GM19240 (cell line): Measurements from ENCODE around the gene SPRYD3.
A peak's percentile ranks its signal among the peaks of the same experiment; 100 is the strongest.
"Not testable (repeated sequence)": the region's sequence is repeated elsewhere in the genome, so short reads cannot be mapped to it uniquely, and the experiment has no call there.

Experiments used
- DNase-seq: peaks from one replicate; pipeline ENCODE4 v3.0.0; 2011; ENCODE audit warnings: low spot score; ENCODE audit not compliant: insufficient read length

SPRYD3 gene

DNA sequence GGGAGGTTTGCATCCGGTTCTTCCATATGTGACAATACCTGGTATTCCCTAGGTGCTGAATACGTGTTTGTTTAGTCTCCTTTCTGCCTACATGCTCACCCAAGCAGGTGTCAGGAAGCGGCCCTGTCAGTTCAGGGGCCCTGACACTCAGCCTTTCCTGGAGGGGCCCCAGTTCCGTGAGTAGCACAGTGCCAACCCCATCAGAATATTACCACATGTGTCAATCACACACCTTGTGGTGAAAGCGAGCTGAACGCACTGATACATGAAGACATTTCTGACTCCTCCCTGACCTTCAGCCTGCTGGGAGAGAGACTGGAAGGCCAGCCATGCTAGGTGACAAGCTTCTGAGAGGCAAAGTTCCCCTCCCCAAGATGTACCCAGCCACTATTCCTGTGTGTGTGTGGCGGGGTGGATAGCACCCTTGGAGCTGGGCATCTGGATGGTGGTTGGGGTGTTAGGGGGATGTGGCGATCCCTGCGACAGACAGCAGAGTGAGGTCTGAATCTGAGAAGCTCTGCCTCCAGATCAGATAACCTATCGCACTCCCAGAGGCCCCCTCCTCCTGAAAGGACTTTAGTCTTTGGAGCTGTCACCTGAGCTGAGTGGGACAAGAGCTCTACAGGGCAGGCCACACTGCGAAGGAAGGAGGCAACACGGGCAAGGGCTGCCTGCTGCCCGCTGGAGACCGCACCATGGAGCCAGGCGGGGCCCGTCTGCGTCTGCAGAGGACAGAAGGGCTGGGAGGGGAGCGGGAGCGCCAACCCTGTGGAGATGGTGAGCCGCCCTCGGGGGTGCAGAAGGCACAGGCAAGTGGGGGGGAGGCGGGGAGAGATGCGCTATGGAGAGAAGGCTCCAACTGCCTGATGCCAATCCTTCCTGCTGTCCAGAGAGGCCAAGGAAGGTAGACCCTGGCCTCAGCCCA is 24.0 kb upstream of the SPRYD3 start, which contains the start of gene SOAT2:
TSS of gene SOAT2 (plus strand) at position 604 of the 925 bp plus-strand sequence. CDS start at position 696, 92 bp downstream.
- no peak for DNase-seq

DNA sequence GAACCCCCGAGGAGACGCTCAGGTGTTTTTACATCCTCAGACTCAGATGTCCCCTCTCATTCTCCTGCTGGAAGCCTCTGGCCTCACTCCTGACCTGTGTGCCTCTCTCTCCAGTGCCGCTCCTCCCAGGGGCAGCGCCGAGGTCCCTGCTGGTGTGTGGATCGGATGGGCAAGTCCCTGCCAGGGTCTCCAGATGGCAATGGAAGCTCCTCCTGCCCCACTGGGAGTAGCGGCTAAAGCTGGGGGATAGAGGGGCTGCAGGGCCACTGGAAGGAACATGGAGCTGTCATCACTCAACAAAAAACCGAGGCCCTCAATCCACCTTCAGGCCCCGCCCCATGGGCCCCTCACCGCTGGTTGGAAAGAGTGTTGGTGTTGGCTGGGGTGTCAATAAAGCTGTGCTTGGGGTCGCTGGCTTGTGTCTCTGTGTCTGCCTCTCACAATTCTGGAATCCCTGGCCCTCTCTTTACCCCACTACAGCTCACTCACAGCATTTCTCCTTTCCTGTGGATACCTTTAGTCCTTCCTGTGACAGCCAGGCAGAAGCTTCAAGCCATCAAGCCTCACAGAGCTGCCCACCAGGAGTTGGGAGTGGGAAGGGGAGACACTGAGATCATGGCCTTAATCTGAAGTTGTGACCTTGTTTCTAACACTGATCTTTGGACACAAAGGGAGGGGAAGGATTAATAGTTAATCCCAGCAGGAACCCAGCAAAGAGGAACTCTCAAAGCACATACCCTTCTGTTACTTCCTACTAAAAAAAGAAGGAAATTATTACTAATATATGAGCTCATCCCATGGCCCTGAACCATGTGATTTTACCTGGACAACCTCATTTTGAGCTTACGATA is 23.0 kb upstream of the SPRYD3 start:
- DNase-seq, result no peak

DNA sequence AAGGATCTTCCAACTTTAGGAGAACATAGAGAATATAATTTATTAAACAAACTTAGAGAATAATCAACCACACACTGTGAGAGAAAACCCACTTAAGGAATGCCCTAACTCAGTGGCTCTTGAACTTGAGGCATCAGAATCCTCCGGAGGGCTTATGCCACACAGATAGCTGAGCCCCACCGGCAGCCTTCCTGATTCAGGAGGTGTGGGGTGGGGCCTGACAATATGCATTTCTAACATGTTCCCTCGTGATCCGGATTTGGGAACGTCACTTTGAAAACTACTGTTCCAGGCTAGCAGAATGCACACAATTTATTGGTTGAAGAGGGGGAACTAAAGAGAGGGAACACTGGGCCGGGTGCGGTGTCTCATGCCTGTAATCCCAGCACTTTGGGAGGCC is 22.1 kb upstream of the SPRYD3 start:
- DNase-seq, result no peak

DNA sequence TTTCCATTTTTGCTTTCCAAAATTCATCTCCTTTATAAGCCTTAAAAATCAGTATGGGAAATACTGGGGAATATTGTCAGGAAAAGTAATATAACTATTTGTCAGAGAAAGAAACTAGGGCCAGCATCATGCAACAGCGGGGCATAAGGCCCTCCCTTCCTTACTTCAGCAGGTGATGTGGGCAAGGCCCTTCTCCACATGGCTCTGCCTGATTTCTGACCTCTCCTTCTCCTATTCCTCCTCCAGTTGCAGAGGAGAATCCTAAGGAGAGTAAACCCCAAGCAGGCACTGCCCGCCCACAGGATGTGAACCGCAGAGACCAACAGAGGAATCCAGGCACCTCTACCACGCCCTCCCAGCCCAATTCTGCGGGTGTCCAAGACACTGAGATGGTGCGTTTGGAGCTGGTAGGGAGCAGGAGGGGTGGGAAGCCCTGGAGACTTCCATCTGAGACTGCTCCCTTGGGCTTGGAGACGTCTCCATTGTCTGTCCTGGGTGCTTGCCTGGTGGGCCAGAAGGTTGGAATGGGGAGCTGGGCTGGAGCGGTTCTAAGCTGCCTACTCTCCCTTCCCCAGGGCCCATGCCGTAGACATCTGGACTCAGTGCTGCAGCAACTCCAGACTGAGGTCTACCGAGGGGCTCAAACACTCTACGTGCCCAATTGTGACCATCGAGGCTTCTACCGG is 21.4 kb upstream of the SPRYD3 start:
- no peak for DNase-seq

DNA sequence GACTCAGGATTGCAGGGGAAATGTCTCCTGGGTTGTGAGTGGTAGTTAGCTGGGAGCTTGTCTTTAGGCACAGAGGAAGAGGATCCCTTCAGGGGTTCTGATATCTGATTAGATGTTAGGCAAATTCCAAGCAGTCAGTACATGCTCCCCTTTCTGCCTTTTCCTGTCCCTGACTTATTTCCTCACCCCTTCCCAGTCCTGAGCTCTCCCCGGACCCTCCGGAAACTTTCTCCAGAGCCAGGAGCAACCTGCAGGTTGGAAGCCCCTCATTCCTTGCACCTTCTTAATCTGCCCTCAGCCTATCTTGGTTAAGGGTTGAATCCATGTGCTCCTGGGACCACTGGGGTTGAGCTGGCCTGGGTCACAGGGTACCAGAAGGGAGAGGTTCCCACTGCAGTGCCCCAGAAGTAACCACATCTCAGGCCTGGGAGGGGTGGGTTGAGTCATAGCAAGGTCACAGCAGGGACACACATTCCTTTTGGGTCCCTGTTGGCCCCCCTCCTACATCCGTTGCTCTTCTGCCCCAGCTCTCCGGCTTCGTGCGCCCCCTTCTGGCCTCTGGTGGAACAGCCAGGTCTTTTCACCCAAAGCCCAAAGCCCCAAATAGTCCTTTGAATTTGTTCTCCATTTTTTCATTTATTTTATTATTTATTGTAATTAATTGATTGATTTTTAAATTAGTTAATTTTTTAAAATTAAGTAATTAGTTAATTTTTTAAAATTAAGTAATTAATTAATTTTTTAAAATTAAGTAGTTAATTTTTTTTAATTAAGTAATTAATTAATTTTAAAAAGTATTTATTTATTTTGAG is 20.1 kb upstream of the SPRYD3 start:
- peak; percentile 77 for DNase-seq

DNA sequence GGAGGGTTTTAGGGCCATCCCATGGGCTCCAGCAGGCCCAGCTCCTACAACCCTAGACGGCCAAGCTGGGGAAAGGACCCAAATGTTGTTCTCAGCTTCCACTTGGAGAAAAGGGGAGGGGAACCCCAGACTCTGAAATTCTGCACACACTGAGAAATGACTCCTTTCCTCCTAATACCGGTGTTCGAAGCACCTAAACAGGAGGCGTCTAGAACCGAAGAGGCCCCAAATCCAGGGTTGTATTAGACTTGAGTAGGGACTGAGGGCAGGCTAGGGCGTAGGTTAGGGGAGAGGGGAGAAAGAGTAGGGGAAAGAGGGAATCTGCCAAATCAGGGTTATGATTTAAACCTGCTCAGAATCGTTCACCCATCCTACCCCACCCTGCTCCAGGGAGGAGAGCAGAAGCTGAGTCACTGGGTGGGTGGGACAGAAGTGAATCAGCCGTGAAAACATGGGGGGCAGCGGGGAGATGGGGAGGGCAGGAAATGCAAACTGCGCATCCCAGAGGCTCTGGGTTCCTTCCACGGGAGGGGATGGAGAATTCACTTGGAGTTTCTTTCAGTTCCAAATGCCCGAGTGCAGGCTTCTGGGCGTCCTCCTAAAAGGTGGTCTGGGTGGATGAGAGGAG is 19.3 kb upstream of the SPRYD3 start:
- DNase-seq, result no peak

DNA sequence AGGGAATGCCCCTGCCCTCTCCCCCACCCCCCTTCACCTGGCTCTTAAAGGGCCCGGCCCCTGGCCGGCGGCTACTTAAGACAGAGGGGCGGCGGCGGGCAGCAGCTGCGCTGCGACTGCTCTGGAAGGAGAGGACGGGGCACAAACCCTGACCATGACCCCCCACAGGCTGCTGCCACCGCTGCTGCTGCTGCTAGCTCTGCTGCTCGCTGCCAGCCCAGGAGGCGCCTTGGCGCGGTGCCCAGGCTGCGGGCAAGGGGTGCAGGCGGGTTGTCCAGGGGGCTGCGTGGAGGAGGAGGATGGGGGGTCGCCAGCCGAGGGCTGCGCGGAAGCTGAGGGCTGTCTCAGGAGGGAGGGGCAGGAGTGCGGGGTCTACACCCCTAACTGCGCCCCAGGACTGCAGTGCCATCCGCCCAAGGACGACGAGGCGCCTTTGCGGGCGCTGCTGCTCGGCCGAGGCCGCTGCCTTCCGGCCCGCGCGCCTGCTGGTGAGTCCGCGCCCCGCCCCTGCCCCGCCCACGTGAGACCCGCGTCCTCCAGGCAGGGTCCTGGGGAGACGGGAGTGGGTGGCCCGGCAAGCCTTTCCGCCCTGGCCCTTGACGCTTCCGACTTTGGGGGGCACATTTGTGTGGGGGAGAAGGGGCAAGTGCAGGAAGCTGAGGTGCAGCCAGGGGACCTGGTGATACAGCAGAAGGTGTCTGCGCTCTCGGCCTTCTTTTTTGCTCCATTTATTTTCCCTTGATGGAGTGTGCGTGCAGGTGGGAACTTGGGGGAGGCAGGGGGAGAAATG is 18.6 kb upstream of the SPRYD3 start, which contains the start of gene IGFBP6:
TSS of gene IGFBP6 (plus strand) at position 104 of the 790 bp plus-strand sequence. CDS start at position 155, 51 bp downstream.
- no peak for DNase-seq

DNA sequence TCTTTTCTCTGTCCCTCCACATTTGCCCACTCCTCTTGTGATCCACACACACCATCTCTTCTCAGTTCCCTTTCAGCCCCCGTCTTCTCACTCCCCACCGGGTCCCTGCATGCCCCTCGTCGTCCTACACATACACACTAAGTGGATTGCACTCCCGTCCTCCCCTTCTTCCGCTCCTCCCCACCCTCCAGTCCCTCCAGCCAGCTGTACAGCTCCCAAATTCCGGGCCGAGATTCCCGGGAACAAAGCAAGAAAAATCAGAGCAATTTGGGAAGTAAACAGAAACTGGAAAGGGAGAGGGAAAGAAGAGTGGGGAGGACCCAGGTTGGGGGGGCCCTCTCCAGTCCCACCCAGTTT is 18.0 kb upstream of the SPRYD3 start:
- no peak for DNase-seq

DNA sequence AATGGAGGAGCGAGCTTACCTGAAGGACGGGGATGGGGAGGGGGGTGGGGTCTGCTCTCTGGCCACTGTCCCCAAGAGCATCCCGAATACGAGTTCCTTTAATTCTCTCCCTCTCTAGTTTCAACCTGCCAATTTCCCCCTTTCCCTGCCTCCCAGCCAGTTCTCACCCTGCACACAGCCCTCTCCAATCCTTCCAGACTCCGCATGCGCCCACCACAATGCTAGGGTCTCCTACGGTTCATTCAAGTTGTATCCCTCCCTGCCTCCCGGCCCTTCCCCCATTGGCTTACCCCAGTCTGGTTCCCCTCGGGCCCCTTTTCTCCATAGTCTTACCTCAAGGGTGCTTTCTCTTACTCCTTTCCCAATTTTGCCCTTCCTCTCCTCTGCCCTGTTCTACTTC is 17.6 kb upstream of the SPRYD3 start:
- DNase-seq, result no peak

DNA sequence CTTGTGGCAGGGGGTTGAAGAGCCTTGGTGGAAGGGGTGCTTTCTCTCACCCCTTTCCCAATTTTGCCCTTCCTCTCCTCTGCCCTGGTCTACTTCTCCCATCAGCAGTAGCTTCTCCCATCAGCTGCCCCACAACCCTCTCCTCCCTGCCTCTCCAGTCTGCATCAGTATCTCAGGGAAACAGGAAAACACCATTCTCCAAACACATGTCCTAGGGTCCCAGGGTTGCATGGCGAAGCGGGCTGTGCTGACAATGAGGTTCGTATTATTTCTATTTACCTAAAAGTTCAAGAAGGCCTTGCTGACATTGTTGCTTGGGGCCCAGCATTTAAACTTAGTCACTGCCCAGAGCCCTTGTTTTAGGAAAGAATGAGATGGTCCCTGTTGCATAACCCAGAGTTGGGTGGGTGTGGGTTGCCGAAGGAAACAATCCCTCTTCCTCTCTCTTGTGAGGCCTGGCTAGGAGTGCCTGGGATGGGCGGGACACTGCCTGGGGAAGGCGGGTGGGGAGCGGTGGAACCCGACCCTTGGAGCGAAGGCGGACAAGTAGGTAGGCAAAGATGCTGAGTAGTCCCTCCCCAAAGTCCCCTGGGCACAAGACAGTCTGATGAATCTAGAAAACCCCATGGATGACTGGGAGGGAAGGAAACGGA is 17.0 kb upstream of the SPRYD3 start:
- DNase-seq, result no peak

DNA sequence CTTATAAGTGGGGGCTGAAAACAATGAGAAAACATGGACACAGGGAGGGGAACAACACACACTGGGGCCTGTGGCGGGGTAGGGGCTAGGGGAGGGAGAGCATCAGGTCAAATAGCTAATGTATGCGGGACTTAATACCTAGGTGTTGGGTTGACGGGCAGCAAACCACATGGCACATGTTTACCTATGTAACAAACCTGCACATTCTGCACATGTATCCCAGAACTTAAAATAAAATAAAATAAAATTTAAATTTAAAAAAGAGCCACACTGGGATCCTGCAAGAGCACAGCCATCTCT is 16.4 kb upstream of the SPRYD3 start:
- not testable (repeated sequence) for DNase-seq

DNA sequence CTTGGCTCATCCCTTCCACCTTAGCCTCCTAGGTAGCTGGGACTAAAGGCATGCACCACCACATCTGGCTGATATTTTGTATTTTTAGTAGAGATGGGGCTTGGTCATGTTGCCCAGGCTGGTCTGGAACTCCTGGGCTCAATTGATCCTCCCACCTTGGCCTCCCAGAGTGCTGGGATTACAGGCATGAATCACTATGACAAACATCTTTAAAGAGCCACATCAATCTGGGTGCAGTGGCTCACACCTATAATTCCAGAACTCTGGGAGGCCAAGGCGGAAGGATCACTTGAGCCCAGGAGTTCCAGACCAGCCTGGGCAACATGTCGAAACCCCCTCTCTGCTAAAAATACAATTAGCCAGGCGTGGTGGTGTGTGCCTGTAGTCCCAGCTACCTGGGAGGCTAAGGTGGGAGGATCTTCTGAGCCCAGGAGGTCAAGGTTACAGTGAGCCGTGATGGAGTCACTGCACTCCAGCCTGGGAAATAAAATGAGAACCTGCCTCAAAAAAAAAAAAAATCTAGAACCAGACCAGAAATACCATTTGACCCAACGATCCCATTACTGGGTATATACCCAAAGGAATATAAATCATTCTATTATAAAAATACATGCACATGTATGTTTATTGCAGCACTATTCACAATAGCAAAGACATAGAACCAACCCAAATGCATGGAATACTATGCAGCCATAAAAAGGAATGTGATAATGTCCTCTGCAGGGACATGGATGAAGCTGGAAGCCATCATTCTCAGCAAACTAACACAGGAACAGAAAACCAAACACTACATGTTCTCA is 15.8 kb upstream of the SPRYD3 start:
- DNase-seq, result not testable (repeated sequence)

DNA sequence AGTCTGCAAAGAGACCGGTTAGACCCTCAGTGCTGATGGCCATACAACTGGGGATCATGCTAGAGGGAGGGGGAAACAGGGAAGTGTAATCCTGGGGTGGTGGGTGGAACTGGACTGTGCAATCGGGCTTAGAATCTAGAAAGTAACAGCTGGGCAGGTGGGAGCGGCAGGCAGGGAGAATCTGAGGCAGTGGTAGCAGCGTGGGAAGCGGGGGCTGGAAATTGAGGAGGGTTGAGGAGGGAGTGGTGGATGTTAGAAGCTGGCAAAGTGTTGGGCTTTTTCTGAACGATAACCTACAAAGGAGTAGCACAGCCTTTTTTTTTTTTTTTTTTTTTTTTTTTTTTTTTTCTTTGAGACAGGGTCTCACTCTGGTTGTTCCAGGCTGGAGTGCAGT is 15.2 kb upstream of the SPRYD3 start:
- DNase-seq, result no peak

DNA sequence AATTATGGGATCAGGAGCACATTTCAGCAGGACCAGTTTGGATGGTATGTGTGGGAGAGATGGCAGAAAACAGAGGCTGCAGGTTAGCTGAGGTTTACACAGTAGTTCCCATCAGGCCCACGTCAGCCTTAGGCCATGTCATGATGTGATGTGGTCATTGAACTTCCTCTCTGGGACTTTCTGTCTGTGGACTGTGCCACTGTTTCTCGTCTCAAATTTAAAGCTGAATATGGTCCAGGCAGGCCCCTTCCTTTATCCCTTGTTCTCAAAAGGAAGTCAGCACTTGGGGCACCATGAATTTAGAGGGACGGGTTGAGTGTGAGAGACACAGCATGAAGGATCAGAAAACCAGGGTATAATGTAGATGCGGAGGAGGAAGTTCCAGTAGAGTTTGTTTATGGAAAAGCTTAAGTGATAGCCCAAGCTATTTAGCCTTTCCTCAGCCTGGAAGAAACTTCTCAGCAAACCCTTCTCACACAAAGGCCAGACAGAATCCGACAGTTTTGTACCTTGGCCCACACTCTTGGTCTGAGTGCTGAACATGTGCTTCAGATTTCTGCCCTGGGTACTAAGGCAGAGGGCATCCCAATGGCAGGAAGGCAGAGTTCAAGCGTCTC is 14.7 kb upstream of the SPRYD3 start:
- no peak for DNase-seq

DNA sequence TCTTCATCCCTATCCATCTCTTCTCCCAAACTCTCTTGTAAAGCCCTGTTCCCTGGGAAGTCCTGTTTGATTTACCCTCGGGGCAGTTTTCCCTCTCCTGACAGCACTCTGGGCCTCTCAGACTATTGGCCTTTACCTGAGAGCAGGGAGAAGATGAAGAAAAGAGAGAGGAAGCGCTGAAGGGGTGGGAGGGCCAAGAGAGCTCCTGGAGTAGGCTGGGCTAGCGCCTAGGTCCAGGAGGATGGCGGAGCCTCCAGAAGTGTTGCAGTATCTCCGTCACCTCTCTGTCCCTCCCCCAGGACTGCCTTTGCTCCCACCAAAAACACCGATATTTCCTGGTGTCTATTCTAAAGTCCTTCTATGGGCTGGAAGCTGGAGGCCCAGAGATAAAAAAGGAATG is 12.6 kb upstream of the SPRYD3 start:
- DNase-seq, result no peak

DNA sequence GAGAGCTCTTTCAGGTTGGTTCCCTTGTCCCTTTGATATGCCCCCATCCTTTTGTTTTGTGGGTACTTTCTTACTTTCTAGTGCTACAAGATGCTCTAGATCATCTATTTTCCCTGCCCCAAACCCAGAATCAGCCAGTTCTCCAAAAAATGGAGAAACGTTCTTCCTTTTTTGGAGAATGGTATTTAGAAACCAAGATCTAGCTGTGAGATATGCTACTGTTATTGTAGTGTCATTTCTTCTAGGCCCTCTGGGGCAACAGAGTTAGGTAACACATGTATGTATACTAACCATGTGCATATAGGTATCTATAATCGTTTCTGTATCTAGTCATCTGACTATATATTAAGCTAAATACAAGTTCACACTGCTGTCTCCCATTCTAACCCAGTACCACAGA is 11.4 kb upstream of the SPRYD3 start:
- no peak for DNase-seq

DNA sequence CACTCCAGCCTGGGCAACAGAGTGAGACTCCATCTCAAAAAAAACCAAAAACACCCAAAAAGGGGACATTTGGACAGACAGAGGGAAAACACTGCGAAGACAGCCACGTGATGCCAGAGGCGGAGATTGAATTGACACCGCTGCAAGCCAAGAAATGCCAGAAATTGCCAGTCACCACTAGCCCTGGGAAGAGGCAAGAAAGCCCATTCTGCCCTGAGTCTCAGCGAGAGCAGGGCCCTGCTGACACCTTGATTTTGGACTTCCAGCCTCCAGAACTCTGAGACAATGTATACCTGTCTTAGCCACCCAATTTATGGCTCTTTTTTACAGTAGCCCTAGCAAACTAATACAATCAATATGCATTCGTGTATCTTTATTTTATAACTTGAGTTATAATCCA is 10.9 kb upstream of the SPRYD3 start:
- no peak for DNase-seq

DNA sequence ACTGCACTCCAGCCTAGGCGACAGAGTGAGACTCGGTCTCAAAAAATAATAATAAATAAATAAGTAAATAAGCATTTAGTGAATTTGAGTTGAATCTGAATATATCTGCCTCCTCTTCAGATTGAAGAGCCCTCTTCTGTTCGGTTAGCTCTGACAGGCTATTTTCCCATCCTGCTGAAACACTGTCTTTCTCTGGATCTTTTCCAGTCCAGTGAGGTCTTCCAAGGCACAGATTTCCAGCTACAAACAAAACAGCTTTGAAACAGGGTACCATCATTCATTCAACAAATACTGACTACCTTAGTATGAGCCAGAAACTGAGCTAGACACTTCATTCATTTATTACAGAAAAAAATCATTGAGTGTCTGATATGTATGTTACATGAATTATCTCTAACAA is 7.2 kb upstream of the SPRYD3 start:
- DNase-seq, result no peak
